ES-I3 (cell line): ENCODE results near the gene LTBP2.
"Not testable (repeated sequence)": the region's sequence is repeated elsewhere in the genome, so short reads cannot be mapped to it uniquely, and the experiment has no call there.

Experiments used
- H3K36me3 ChIP-seq: 2 replicates; pipeline ENCODE4 v1.6.1; 2013; ENCODE audit warnings: mild to moderate bottlenecking, low read length, control low read depth, moderate library complexity; ENCODE audit not compliant: insufficient read depth
- H3K4me1 ChIP-seq: 2 replicates; pipeline ENCODE4 v1.6.1; 2013; ENCODE audit warnings: mild to moderate bottlenecking, control low read depth, low read length; ENCODE audit not compliant: insufficient read depth
- H3K9ac ChIP-seq: 2 replicates; pipeline ENCODE4 v1.6.1; 2013; ENCODE audit warnings: low read depth, mild to moderate bottlenecking, low read length, moderate library complexity
- H3K9me3 ChIP-seq: 2 replicates; pipeline ENCODE4 v1.6.1; 2013; ENCODE audit warnings: mild to moderate bottlenecking, low read length, moderate library complexity; ENCODE audit not compliant: control insufficient read depth, insufficient read depth

Gene LTBP2

GRCh38 chr14:74459976-74460375 lies 152.1 kb downstream of the LTBP2 start:
- H3K9me3 ChIP-seq = no peaks in the 10 kb centered on the region
- no peaks in the 10 kb centered on the region for H3K36me3 ChIP-seq
- H3K4me1 ChIP-seq = peaks cover 3% of the 10 kb centered on the region; the same call in 1 of the 2 replicates
- H3K9ac ChIP-seq = no peak overlapping the region

- Histone ChIP-seq H3K9ac (no peak overlapping the region), H3K4me1 (peaks cover 3% of the 10 kb centered on the region; the same call in 1 of the 2 replicates), H3K9me3 (no peaks in the 10 kb centered on the region), H3K36me3 (no peaks in the 10 kb centered on the region)
Observed at GRCh38 chr14:74459289-74459946, 152.6 kb downstream of the LTBP2 start.

- Histone ChIP-seq H3K36me3 (no peaks in the 10 kb centered on the region), H3K9me3 (no peaks in the 10 kb centered on the region; the same call in 1 of the 2 replicates), H3K9ac (no peak overlapping the region), H3K4me1 (peaks cover 3% of the 10 kb centered on the region; the same call in 1 of the 2 replicates)
Observed at GRCh38 chr14:74457565-74457895, 154.5 kb downstream of the LTBP2 start.

- H3K4me1 ChIP-seq = peaks cover 3% of the 10 kb centered on the region; the same call in 1 of the 2 replicates
- H3K9me3 ChIP-seq = no peaks in the 10 kb centered on the region; the same call in 1 of the 2 replicates
- no peaks in the 10 kb centered on the region for H3K36me3 ChIP-seq
- no peak overlapping the region for H3K9ac ChIP-seq
Observed at GRCh38 chr14:74456684-74457564, 155.1 kb downstream of the LTBP2 start.

- H3K9me3 ChIP-seq, H3K36me3 ChIP-seq, H3K9ac ChIP-seq, H3K4me1 ChIP-seq: not testable (repeated sequence)
Observed at GRCh38 chr14:74454397-74454796, 157.6 kb downstream of the LTBP2 start.
